Measurements from ENCODE around the gene MUC6.

GRCh38 chr11:1034001-1034400 is 2.5 kb downstream of the MUC6 start:
- TF ChIP-seq REST (IDR thresholded peaks at IDR 0.05; ENCODE audit: low read depth) (no peak), CREB1 (IDR thresholded peaks at IDR 0.05; ENCODE audit: low read depth) (no peak), TEAD4 (IDR thresholded peaks at IDR 0.05) (no peak), ZBTB7A (IDR thresholded peaks at IDR 0.05; ENCODE audit: low read depth) (no peak), CEBPB (IDR thresholded peaks at IDR 0.05) (no peak)

Measured in Ishikawa (cell line).